GM23338 (cell line): ENCODE measurements around the gene SLC25A10.

Source experiments
- CREB1 ChIP-seq: fragments of 250-450 bp; sonication (Bioruptor Pico); IDR thresholded peaks from 2 replicates; pipeline ENCODE4 v1.5.0; 2020; ENCODE audit warnings: low read depth, mild to moderate bottlenecking, moderate library complexity
- EZH2 ChIP-seq: fragments of 200-600 bp; sonication (generic); IDR thresholded peaks from one replicate; pipeline ENCODE4 v1.8.0; 2017; ENCODE audit warnings: antibody characterized with exemption, mild to moderate bottlenecking, low read depth; ENCODE audit not compliant: unreplicated experiment
- EZH2phosphoT487 ChIP-seq: fragments of 200-600 bp; sonication (generic); IDR thresholded peaks from one replicate; pipeline ENCODE4 v1.8.1; 2018; ENCODE audit warnings: antibody characterized with exemption; ENCODE audit not compliant: unreplicated experiment
- NANOG ChIP-seq: IDR thresholded peaks from 2 replicates; pipeline ENCODE4 v1.6.1; 2016; ENCODE audit warnings: antibody characterized with exemption, borderline replicate concordance
- POLR2AphosphoS5 ChIP-seq: IDR thresholded peaks from 2 replicates; pipeline ENCODE4 v1.6.1; 2016; ENCODE audit warnings: antibody characterized with exemption, low read depth
- TF ChIP-seq, protein P1 (sequence below), 2 experiments: fragments of 200-600 bp in 1 of 2; sonication (generic) in 1 of 2; conservative IDR thresholded peaks; 2 replicates each; pipeline versions ENCODE4 v1.5.1 to v1.6.1; 2016 to 2017; ENCODE audit warnings: antibody characterized with exemption in 2 of 2, low read depth in 2 of 2, mild to moderate bottlenecking in 2 of 2, moderate library complexity in 1 of 2

DNA sequence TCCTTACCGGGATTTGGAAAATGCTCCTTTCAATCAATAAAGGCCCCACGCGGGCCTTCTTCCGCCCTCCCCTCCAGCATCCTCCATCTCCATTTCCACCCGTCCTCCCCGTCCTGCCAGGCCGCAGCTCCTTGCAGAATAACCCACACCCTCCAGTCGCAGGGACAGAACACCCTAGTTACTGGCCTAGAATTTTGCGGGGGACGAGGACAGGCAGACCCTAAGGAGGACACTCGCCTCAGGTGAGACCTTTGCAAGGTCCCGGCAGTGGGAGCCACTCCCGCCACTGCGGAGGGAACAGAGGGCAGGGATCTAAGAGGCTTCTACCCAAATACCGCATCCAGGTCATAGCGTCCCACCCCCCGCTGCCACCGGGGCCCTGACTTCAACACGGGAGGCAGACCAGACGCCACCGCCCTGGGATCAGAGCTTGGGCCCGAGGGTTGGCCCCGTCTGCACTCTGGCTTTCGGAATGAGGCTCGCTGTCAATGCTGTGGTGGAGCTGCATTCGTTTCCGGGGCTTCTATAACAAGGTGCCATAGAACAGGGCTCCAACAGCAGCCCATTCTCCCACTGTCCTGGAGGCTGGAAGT lies 26.8 kb downstream of the SLC25A10 start:
- TF ChIP-seq, protein P1, sequence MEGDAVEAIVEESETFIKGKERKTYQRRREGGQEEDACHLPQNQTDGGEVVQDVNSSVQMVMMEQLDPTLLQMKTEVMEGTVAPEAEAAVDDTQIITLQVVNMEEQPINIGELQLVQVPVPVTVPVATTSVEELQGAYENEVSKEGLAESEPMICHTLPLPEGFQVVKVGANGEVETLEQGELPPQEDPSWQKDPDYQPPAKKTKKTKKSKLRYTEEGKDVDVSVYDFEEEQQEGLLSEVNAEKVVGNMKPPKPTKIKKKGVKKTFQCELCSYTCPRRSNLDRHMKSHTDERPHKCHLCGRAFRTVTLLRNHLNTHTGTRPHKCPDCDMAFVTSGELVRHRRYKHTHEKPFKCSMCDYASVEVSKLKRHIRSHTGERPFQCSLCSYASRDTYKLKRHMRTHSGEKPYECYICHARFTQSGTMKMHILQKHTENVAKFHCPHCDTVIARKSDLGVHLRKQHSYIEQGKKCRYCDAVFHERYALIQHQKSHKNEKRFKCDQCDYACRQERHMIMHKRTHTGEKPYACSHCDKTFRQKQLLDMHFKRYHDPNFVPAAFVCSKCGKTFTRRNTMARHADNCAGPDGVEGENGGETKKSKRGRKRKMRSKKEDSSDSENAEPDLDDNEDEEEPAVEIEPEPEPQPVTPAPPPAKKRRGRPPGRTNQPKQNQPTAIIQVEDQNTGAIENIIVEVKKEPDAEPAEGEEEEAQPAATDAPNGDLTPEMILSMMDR (conservative IDR thresholded peaks at IDR 0.05; ENCODE audit: low read depth in 2 of 2) = no peak
- TF ChIP-seq EZH2 = no peak
- no peak for TF ChIP-seq EZH2phosphoT487
- TF ChIP-seq NANOG = no peak
- TF ChIP-seq CREB1 = no peak
- TF ChIP-seq POLR2AphosphoS5 = no peak
